GM12878 (cell line): ENCODE measurements around the gene TRIM47. TPM values are rescaled to one million over a fixed set of nuclear protein-coding genes. Genes with fewer than 3 reads are reported as not detected.

Source experiments
- ATAC-seq: fragments of 200-7000 bp; cut with Tn5 transposase; 3 replicates; pipeline ENCODE4 v1.9.1; 2020; ENCODE audit warnings: mild to moderate bottlenecking, moderate library complexity
- BruUV-seq: library from RNA; stranded (reverse); fragments of 400-500 nt; replicated peaks from 2 replicates; lab custom pipeline; 2021; lab: Mats Ljungman, UMichigan
- CTCF ChIA-PET: fragments of 300-600 bp; sonication (Branson Sonifier 250); formaldehyde crosslinking; extraction: SDS; loops from one replicate; lab custom pipeline; 2021; ENCODE audit warnings: inconsistent platforms; lab: Yijun Ruan, JAX
- POLR2A ChIA-PET: fragments of 350-600 bp; formaldehyde crosslinking; extraction: SDS; loops from one replicate; lab custom pipeline; 2021; ENCODE audit warnings: inconsistent platforms; lab: Charles Lee
- RAD21 ChIA-PET: fragments of 300-600 bp; sonication (Branson Sonifier 250); formaldehyde crosslinking; loops from one replicate; lab custom pipeline; 2023; ENCODE audit warnings: antibody characterized with exemption; ENCODE audit not compliant: unreplicated experiment; lab: Charles Lee
- SMC1A ChIA-PET: fragments of 300-600 bp; sonication (Branson Sonifier 250); formaldehyde crosslinking; loops from one replicate; lab custom pipeline; 2023; ENCODE audit not compliant: unreplicated experiment, uncharacterized antibody; lab: Charles Lee
- DNase-seq: peaks from one replicate; pipeline ENCODE4 v3.0.0-alpha.2; 2011; ENCODE audit warnings: low read depth, low spot score
- FAIRE-seq: peaks from 3 replicates; lab custom pipeline; 2011; peaks lifted over from hg19 to GRCh38; lab: Jason Lieb, UNC
- H2AFZ ChIP-seq: 2 replicates; pipeline ENCODE4 v1.6.0; 2011; ENCODE audit warnings: low read depth, low read length, control low read depth; ENCODE audit not compliant: control insufficient read depth
- H3K27ac ChIP-seq: 2 replicates; pipeline ENCODE4 v1.5.1; 2011; ENCODE audit warnings: control low read depth; ENCODE audit not compliant: control insufficient read depth, insufficient read depth
- H3K27me3 ChIP-seq, 2 experiments: replicated peaks in 1 of 2; 2 replicates each; pipeline versions ENCODE4 v1.6.0 to v1.6.1; 2011; ENCODE audit warnings: low read length in 1 of 2; ENCODE audit not compliant: control insufficient read depth in 2 of 2, insufficient read depth in 2 of 2
- H3K36me3 ChIP-seq, 2 experiments: 2 replicates each; pipeline ENCODE4 v1.5.1; 2011; ENCODE audit warnings: low read length in 1 of 2; ENCODE audit not compliant: control insufficient read depth in 2 of 2, insufficient read depth in 2 of 2
- H3K4me1 ChIP-seq: 2 replicates; pipeline ENCODE4 v1.6.1; 2011; ENCODE audit warnings: mild to moderate bottlenecking, low read length, moderate library complexity, mixed read lengths; ENCODE audit not compliant: control insufficient read depth, insufficient read depth
- H3K4me2 ChIP-seq: 2 replicates; pipeline ENCODE4 v1.6.0; 2011; ENCODE audit warnings: control low read depth; ENCODE audit not compliant: control insufficient read depth, insufficient read depth
- H3K4me3 ChIP-seq: fragments of 200-600 bp; sonication (generic); 2 replicates; pipeline ENCODE4 v1.5.1; 2016
- H3K79me2 ChIP-seq: 2 replicates; pipeline ENCODE4 v1.6.0; 2011; ENCODE audit warnings: low read length; ENCODE audit not compliant: control insufficient read depth, insufficient read depth
- H3K9ac ChIP-seq: 2 replicates; pipeline ENCODE4 v1.8.0; 2011; ENCODE audit warnings: low read length, control low read depth, mixed read lengths; ENCODE audit not compliant: control insufficient read depth, insufficient read depth
- H3K9me3 ChIP-seq: replicated peaks from 3 replicates; pipeline ENCODE4 v1.5.1; 2011; ENCODE audit warnings: mild to moderate bottlenecking, low read length; ENCODE audit not compliant: control insufficient read depth, insufficient read depth
- H4K20me1 ChIP-seq: 2 replicates; pipeline ENCODE4 v1.6.0; 2011; ENCODE audit not compliant: control insufficient read depth, insufficient read depth
- BCL11A ChIP-seq: IDR thresholded peaks from 2 replicates; pipeline ENCODE4 v1.6.1; 2011; ENCODE audit warnings: low read depth, low read length
- CBX5 ChIP-seq: sonication (generic); IDR thresholded peaks from 2 replicates; pipeline ENCODE4 v1.6.1; 2016; ENCODE audit warnings: low read depth, moderate library complexity, mild to moderate bottlenecking, inconsistent platforms
- DPF2 ChIP-seq: fragments of 450-650 bp; IDR thresholded peaks from 2 replicates; pipeline ENCODE4 v1.6.1; 2017; ENCODE audit warnings: mild to moderate bottlenecking
- HSF1 ChIP-seq: fragments of 150-350 bp; IDR thresholded peaks from 2 replicates; pipeline ENCODE4 v1.6.1; 2014; ENCODE audit warnings: mild to moderate bottlenecking, low read depth, low read length
- MEF2A ChIP-seq: IDR thresholded peaks from 2 replicates; pipeline ENCODE4 v1.6.1; 2011; ENCODE audit warnings: low read depth, mild to moderate bottlenecking, low read length, moderate library complexity; ENCODE audit not compliant: insufficient read depth
- MTA3 ChIP-seq: IDR thresholded peaks from 2 replicates; pipeline ENCODE4 v1.6.1; 2012; ENCODE audit warnings: low read length, inconsistent platforms, borderline replicate concordance
- NFIC ChIP-seq: IDR thresholded peaks from 2 replicates; pipeline ENCODE4 v1.6.1; 2012; ENCODE audit warnings: low read depth, mild to moderate bottlenecking, inconsistent platforms, low read length, moderate library complexity
- NFYA ChIP-seq: IDR thresholded peaks from 2 replicates; pipeline ENCODE4 v1.6.1; 2011; ENCODE audit warnings: low read depth, mild to moderate bottlenecking, low read length, improper control_type of control experiment, borderline replicate concordance
- NRF1 ChIP-seq: conservative IDR thresholded peaks from 2 replicates; pipeline ENCODE4 v1.6.1; 2011; ENCODE audit warnings: mild to moderate bottlenecking, low read depth, low read length, improper control_type of control experiment
- POLR2A ChIP-seq: IDR thresholded peaks from 2 replicates; pipeline ENCODE4 v1.6.1; 2011; ENCODE audit warnings: low read depth, mild to moderate bottlenecking, low read length
- SPI1 ChIP-seq: IDR thresholded peaks from 2 replicates; pipeline ENCODE4 v1.6.1; 2011; ENCODE audit warnings: low read depth, mild to moderate bottlenecking, low read length, moderate library complexity, borderline replicate concordance; ENCODE audit not compliant: insufficient read depth
- ZNF622 ChIP-seq: fragments of 450-650 bp; IDR thresholded peaks from 2 replicates; pipeline ENCODE4 v1.6.1; 2017; ENCODE audit warnings: mild to moderate bottlenecking, inconsistent platforms
- ZNF687 ChIP-seq: fragments of 450-650 bp; IDR thresholded peaks from 2 replicates; pipeline ENCODE4 v1.6.1; 2017; ENCODE audit warnings: mild to moderate bottlenecking, moderate library complexity
- WGBS: methylation state at CpG from one replicate; pipeline ENCODE4 v1.1.6; 2016; ENCODE audit warnings: low lambda C conversion rate; ENCODE audit not compliant: insufficient replicate concordance, insufficient coverage; ENCODE audit errors: missing lambda C conversion rate; 5-methylcytosine and 5-hydroxymethylcytosine counted together
- in situ Hi-C: fragments of 300-500 bp; cut with MboI; formaldehyde crosslinking; loops from 9 replicates; pipeline ENCODE4 v1.14.3; 2018; ENCODE audit warnings: mixed read lengths
- intact Hi-C: fragments of 100-400 bp; cut with micrococcal nuclease; formaldehyde crosslinking; loops from one replicate; pipeline ENCODE4 v1.14.2; 2022; ENCODE audit not compliant: unreplicated experiment
- polyA plus RNA-seq, 11 experiments: library from polyadenylated mRNA; depleted of rRNA in 4 of 11; unstranded in 6 of 11; stranded (reverse) in 5 of 11; fragments of >200 nt; fragmentation: Nextera tagmentation in 4 of 11; fragmentation: Illumina TruSeq in 1 of 11; extraction: Ambion mirVana in 4 of 11; extraction: Trizol in 1 of 11; gene quantifications; 1 replicate in 1 of 11; 2 replicates in 10 of 11; pipeline versions ENCODE4 v1.2.1 to v1.2.3, GENCODE V29; 2011 to 2016; ENCODE audit warnings: inconsistent platforms in 2 of 11, missing spikeins in 2 of 11, low read depth in 1 of 11
- total RNA-seq, 4 experiments: library from RNA; depleted of rRNA in 3 of 4; stranded (reverse); fragments of >200 nt in 3 of 4; fragmentation: Illumina TruSeq in 1 of 4; extraction: Trizol in 1 of 4; gene quantifications; 2 replicates each; pipeline versions ENCODE4 v1.2.1 to v1.2.3, GENCODE V29; 2013 to 2021

The TRIM47 gene
- total and polyA plus RNA-seq, 10 of the 15 experiments (the other 5 are each of a cell fraction or from before 2014, with no cell fraction given), result 0.35 to 9.7 (median 5.3) TPM

GRCh38 chr17:75845058-75845711 is 33.2 kb downstream of the TRIM47 start (continued):
- no peak for TF ChIP-seq HSF1
- TF ChIP-seq MEF2A, result no peak
- TF ChIP-seq CBX5, result no peak
- no peak for TF ChIP-seq BCL11A
- TF ChIP-seq NFIC, result no peak
- no peak for TF ChIP-seq ZNF622
- no peak for TF ChIP-seq MTA3

GRCh38 chr17:75844530-75845057 is 33.8 kb downstream of the TRIM47 start:
- Histone ChIP-seq H2AFZ (peak overlapping the region; percentile 84), H3K9me3 (no peaks in the 10 kb centered on the region), H3K79me2 (peaks cover 18% of the 10 kb centered on the region), H3K27me3 (no peaks in the 10 kb centered on the region), H3K27ac (peak overlapping the region; percentile 93), H4K20me1 (no peaks in the 10 kb centered on the region), H3K4me1 (peaks cover 14% of the 10 kb centered on the region), H3K9ac (peak overlapping the region; percentile 98), H3K4me2 (peak overlapping the region; percentile 93), H3K4me3 (peak overlapping the region; percentile 77), H3K36me3 (peaks cover 0 to 7% of the 10 kb centered on the region in 2 experiments; a peak in 3 of 4 replicates)
- BruUV-seq, result no TSS peak
- CTCF ChIA-PET, result interaction anchor here (0.8 to 8.7 kb wide), 11 partner anchors 14 to 122 kb away, joined by 3 to 117 read pairs (median 5); partner anchors contain the start of genes GALK1, TRIM65 and WBP2
- SMC1A ChIA-PET, result interaction anchor here (0.7 to 3.2 kb wide), 11 partner anchors 10 to 91 kb away, joined by 3 to 18 read pairs (median 4); partner anchors contain the start of genes UNK and WBP2
- RAD21 ChIA-PET, result interaction anchor here (1.1 to 3.6 kb wide), 12 partner anchors 11 to 91 kb away, joined by 4 to 21 read pairs (median 8); partner anchors contain the start of genes GALK1, TRIM65, UNK and WBP2
- 7% methylated on average over 5 of the region's 14 CpGs for WGBS
- in situ Hi-C loops (no loop called here), intact Hi-C loops (no loop called here)
- no peak for FAIRE-seq
- POLR2A ChIA-PET, result interaction anchor here (0.5 to 4.5 kb wide), 18 partner anchors 9 to 510 kb away, joined by 3 to 42 read pairs (median 4); partner anchors contain the start of genes GALK1, TRIM65, UNK and WBP2
- DNase-seq, result no peak
- peak; percentile 54 for ATAC-seq
- TF ChIP-seq NFYA (no peak), DPF2 (no peak), SPI1 (no peak), POLR2A (peak; percentile 39), ZNF687 (0 out of 2 replicates have a peak, but pooled peaks have one; percentile 9), NRF1 (no peak)
